ENCODE data around the gene PLEKHG4B. TPM values are rescaled to one million over a fixed set of nuclear protein-coding genes. Genes with fewer than 3 reads are reported as not detected.
A peak's percentile ranks its signal among the peaks of the same experiment; 100 is the strongest.

PLEKHG4B gene
- total RNA-seq, 1 experiment from 2014 or later = 44.3 TPM

GRCh38 chr5:173392-174290, 81.7 kb downstream of the PLEKHG4B start:
- WGBS (ENCODE audit: extremely low coverage, insufficient read length, low lambda C conversion rate) = no CpG with 5 or more reads among the region's 22 CpGs
- no peak for TF ChIP-seq CTCF (conservative IDR thresholded peaks at IDR 0.05)
- Histone ChIP-seq H3K23me2 (ENCODE audit: insufficient read length, low read depth, low read length, poor library complexity, severe bottlenecking) (no peaks in the 10 kb centered on the region), H3T11ph (ENCODE audit: low read length) (no peak overlapping the region), H3K4ac (ENCODE audit: low read depth, low read length) (no peak overlapping the region), H3K79me1 (ENCODE audit: insufficient read depth, low read depth, low read length, poor library complexity, severe bottlenecking) (no peaks in the 10 kb centered on the region), H2BK12ac (ENCODE audit: insufficient read length, low read depth, low read length) (no peak overlapping the region), H3K56ac (ENCODE audit: insufficient read length, low read depth, low read length) (no peak overlapping the region), H3K9me3 (ENCODE audit: control insufficient read depth, low read depth, low read length) (no peaks in the 10 kb centered on the region), H3K9ac (ENCODE audit: extremely low read depth, insufficient read length, low read length) (no peak overlapping the region), H4K5ac (ENCODE audit: insufficient read length, low read depth, low read length) (no peak overlapping the region), H2BK20ac (ENCODE audit: low read depth, low read length, poor library complexity, severe bottlenecking) (no peak overlapping the region), H4K91ac (ENCODE audit: insufficient read length, low read depth, low read length) (no peak overlapping the region), H3K4me1 (ENCODE audit: insufficient read depth, low read length) (no peaks in the 10 kb centered on the region), H4K20me1 (ENCODE audit: control insufficient read depth, insufficient read depth, insufficient read length) (no peaks in the 10 kb centered on the region), H2AFZ (ENCODE audit: low read length) (no peak overlapping the region), H3K27ac (ENCODE audit: insufficient read length, low read depth, low read length) (no peak overlapping the region), H2BK120ac (ENCODE audit: low read depth, low read length, poor library complexity, severe bottlenecking) (no peak overlapping the region), H4K8ac (replicated peaks; ENCODE audit: insufficient read length, low read depth, low read length) (no peak overlapping the region), H3K79me2 (ENCODE audit: insufficient read depth, low read length) (no peaks in the 10 kb centered on the region), H2BK5ac (ENCODE audit: insufficient read length, low read length) (no peak overlapping the region), H2AK5ac (ENCODE audit: insufficient read length, low read length) (no peak overlapping the region), H3K18ac (ENCODE audit: insufficient read length, low read depth, low read length) (no peak overlapping the region), H3K27me3 (ENCODE audit: insufficient read depth, low read length) (no peaks in the 10 kb centered on the region), H3K23ac (ENCODE audit: insufficient read length, low read depth, low read length) (no peak overlapping the region), H3K4me2 (ENCODE audit: insufficient read depth, insufficient read length, low read length) (no peak overlapping the region), H3K14ac (ENCODE audit: insufficient read depth, low read length) (no peak overlapping the region), H2BK15ac (ENCODE audit: low read depth, low read length) (no peak overlapping the region)
- no peak overlapping the region for H3K4me3 Mint-ChIP-seq
- no peak for DNase-seq
- no peaks in the 10 kb centered on the region for H3K4me1 Mint-ChIP-seq
- peak overlapping the region in 1 of 3 experiments; percentile 57; a peak in 2 of 7 replicates for H3K27ac Mint-ChIP-seq
- no peaks in the 10 kb centered on the region; the same call in 1 of the 2 replicates for H3K27me3 Mint-ChIP-seq (ENCODE audit: low read depth)
- no peaks in the 10 kb centered on the region for H3K9me3 Mint-ChIP-seq
- peaks cover 4 to 43% (median 42%) of the 10 kb centered on the region in 3 experiments; a peak in 6 of 7 replicates for H3K36me3 Mint-ChIP-seq (ENCODE audit: insufficient read depth in 1 of 3, low read depth in 3 of 3)

Data from H9 (cell line).